GM23338 (cell line): ENCODE measurements around the gene MEIOC.

ENCODE experiments used
- CREB1 ChIP-seq: fragments of 250-450 bp; sonication (Bioruptor Pico); IDR thresholded peaks from 2 replicates; pipeline ENCODE4 v1.5.0; 2020; ENCODE audit warnings: low read depth, mild to moderate bottlenecking, moderate library complexity
- CTCF ChIP-seq, 2 experiments: fragments of 200-600 bp in 1 of 2; sonication (generic) in 1 of 2; conservative IDR thresholded peaks; 2 replicates each; pipeline versions ENCODE4 v1.5.1 to v1.6.1; 2016 to 2017; ENCODE audit warnings: antibody characterized with exemption in 2 of 2, low read depth in 2 of 2, mild to moderate bottlenecking in 2 of 2, moderate library complexity in 1 of 2
- ETS1 ChIP-seq: IDR thresholded peaks from 2 replicates; pipeline ENCODE4 v1.6.1; 2016; ENCODE audit warnings: antibody characterized with exemption
- EZH2 ChIP-seq: fragments of 200-600 bp; sonication (generic); IDR thresholded peaks from one replicate; pipeline ENCODE4 v1.8.0; 2017; ENCODE audit warnings: antibody characterized with exemption, mild to moderate bottlenecking, low read depth; ENCODE audit not compliant: unreplicated experiment
- EZH2phosphoT487 ChIP-seq: fragments of 200-600 bp; sonication (generic); IDR thresholded peaks from one replicate; pipeline ENCODE4 v1.8.1; 2018; ENCODE audit warnings: antibody characterized with exemption; ENCODE audit not compliant: unreplicated experiment
- POLR2AphosphoS5 ChIP-seq: IDR thresholded peaks from 2 replicates; pipeline ENCODE4 v1.6.1; 2016; ENCODE audit warnings: antibody characterized with exemption, low read depth
- REST ChIP-seq: IDR thresholded peaks from one replicate; pipeline ENCODE4 v1.6.1; 2018; ENCODE audit warnings: antibody characterized with exemption; ENCODE audit not compliant: unreplicated experiment
- STAT1 ChIP-seq: IDR thresholded peaks from one replicate; pipeline ENCODE4 v1.6.1; 2016; ENCODE audit warnings: antibody characterized with exemption; ENCODE audit not compliant: unreplicated experiment
- ZNF114 ChIP-seq: fragments of 250-450 bp; sonication (Bioruptor Pico); IDR thresholded peaks from 2 replicates; pipeline ENCODE4 v1.5.0; 2020; ENCODE audit warnings: mild to moderate bottlenecking, moderate library complexity
- ZNF331 ChIP-seq: fragments of 250-450 bp; sonication (Bioruptor Pico); IDR thresholded peaks from 2 replicates; pipeline ENCODE4 v1.5.0; 2020; ENCODE audit warnings: low read depth, mild to moderate bottlenecking, moderate library complexity
- ZNF462 ChIP-seq: fragments of 250-450 bp; sonication (Bioruptor Pico); IDR thresholded peaks from 2 replicates; pipeline ENCODE4 v1.5.0; 2020; ENCODE audit warnings: mild to moderate bottlenecking, moderate library complexity

GRCh38 chr17:44666006-44666405 is 9.7 kb downstream of the MEIOC start:
- TF ChIP-seq CTCF (conservative IDR thresholded peaks at IDR 0.05; ENCODE audit: low read depth in 2 of 2) (no peak), EZH2 (no peak), EZH2phosphoT487 (no peak), POLR2AphosphoS5 (no peak), CREB1 (CRISPR knock-in tag) (no peak), STAT1 (no peak), ZNF462 (CRISPR knock-in tag) (no peak), REST (no peak), ETS1 (no peak), ZNF114 (CRISPR knock-in tag) (no peak), ZNF331 (CRISPR knock-in tag) (no peak)
